ENCODE data around the gene NTMT1. TPM values are rescaled to one million over a fixed set of nuclear protein-coding genes. Genes with fewer than 3 reads are reported as not detected.

The NTMT1 gene
- total and polyA plus RNA-seq, 7 donors, result 67.5 to 178 (median 92.9) TPM

- Histone ChIP-seq H3K36me3 (ENCODE audit: insufficient read depth in 1 of 2, low read depth in 1 of 2) (no peaks in the 10 kb centered on the region), H3K9me3 (no peaks in the 10 kb centered on the region), H3K27me3 (ENCODE audit: insufficient read depth in 3 of 3, low read length in 2 of 3) (peaks cover 0 to 63% (median 20%) of the 10 kb centered on the region in 3 donors), H3K27ac (no peak overlapping the region), H3K4me1 (no peaks in the 10 kb centered on the region), H3K4me3 (no peak overlapping the region)
- WGBS, 3 donors, result 62 to 68% (median 68%) methylated on average over 11 of the region's 11 CpGs
- DNase-seq (no peak), ATAC-seq (no peak)
- TF ChIP-seq, protein P1, sequence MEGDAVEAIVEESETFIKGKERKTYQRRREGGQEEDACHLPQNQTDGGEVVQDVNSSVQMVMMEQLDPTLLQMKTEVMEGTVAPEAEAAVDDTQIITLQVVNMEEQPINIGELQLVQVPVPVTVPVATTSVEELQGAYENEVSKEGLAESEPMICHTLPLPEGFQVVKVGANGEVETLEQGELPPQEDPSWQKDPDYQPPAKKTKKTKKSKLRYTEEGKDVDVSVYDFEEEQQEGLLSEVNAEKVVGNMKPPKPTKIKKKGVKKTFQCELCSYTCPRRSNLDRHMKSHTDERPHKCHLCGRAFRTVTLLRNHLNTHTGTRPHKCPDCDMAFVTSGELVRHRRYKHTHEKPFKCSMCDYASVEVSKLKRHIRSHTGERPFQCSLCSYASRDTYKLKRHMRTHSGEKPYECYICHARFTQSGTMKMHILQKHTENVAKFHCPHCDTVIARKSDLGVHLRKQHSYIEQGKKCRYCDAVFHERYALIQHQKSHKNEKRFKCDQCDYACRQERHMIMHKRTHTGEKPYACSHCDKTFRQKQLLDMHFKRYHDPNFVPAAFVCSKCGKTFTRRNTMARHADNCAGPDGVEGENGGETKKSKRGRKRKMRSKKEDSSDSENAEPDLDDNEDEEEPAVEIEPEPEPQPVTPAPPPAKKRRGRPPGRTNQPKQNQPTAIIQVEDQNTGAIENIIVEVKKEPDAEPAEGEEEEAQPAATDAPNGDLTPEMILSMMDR (IDR thresholded peaks at IDR 0.05), result no peak
- intact Hi-C loops (cut with DNase I), result no loop called here
Measured at GRCh38 chr9:129667378-129667777, 41.4 kb downstream of the NTMT1 start.

DNA sequence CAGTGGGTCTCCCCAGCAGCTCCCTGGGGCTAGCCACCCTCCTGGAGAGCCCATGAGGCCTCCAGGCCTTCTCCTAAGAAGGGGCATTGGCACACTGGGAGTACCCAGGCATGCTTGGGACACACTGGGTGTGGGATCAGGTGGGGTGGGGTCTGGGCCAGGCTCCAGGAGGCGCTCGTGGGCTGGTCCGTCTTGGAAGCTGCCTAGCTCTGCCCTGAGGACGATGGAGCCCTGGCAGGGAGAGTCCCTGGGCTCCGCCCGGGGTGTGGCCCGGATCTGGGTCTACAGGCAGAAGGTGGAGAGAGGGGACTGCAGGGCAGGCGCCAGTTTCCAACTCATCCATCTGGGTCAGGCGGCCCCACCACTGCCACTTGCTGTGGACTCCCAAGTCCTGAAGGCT is 41.9 kb downstream of the NTMT1 start:
- intact Hi-C loops (cut with DNase I), result no loop called here
- ATAC-seq (no peak), DNase-seq (no peak)
- Histone ChIP-seq H3K27me3 (ENCODE audit: insufficient read depth in 3 of 3, low read length in 2 of 3) (peaks cover 0 to 64% (median 20%) of the 10 kb centered on the region in 3 donors), H3K36me3 (ENCODE audit: insufficient read depth in 1 of 2, low read depth in 1 of 2) (no peaks in the 10 kb centered on the region), H3K4me3 (no peak overlapping the region), H3K4me1 (no peaks in the 10 kb centered on the region), H3K27ac (no peak overlapping the region), H3K9me3 (no peaks in the 10 kb centered on the region)
- TF ChIP-seq, protein P1 (IDR thresholded peaks at IDR 0.05), result no peak
- 73 to 81% (median 79%) methylated on average over 8 to 9 of the region's 9 CpGs for WGBS, 3 donors

GRCh38 chr9:129669141-129669718 is 43.3 kb downstream of the NTMT1 start:
- Histone ChIP-seq H3K9me3 (no peaks in the 10 kb centered on the region), H3K4me1 (no peaks in the 10 kb centered on the region), H3K36me3 (ENCODE audit: insufficient read depth in 1 of 2, low read depth in 1 of 2) (no peaks in the 10 kb centered on the region), H3K27ac (no peak overlapping the region), H3K27me3 (ENCODE audit: insufficient read depth in 3 of 3, low read length in 2 of 3) (peaks cover 0 to 58% (median 18%) of the 10 kb centered on the region in 3 donors), H3K4me3 (no peak overlapping the region)
- WGBS, 3 donors, result 58 to 61% (median 59%) methylated on average over 17 of the region's 17 CpGs
- TF ChIP-seq, protein P1 (IDR thresholded peaks at IDR 0.05), result no peak
- intact Hi-C loops (cut with DNase I), result no loop called here
- DNase-seq (no peak), ATAC-seq (no peak)

GRCh38 chr9:129669946-129670345 is 44.0 kb downstream of the NTMT1 start:
- TF ChIP-seq, protein P1 (IDR thresholded peaks at IDR 0.05), result no peak
- Histone ChIP-seq H3K4me3 (no peak overlapping the region), H3K4me1 (no peaks in the 10 kb centered on the region), H3K36me3 (ENCODE audit: insufficient read depth in 1 of 2, low read depth in 1 of 2) (no peaks in the 10 kb centered on the region), H3K9me3 (no peaks in the 10 kb centered on the region), H3K27me3 (ENCODE audit: insufficient read depth in 3 of 3, low read length in 2 of 3) (peaks cover 0 to 56% (median 15%) of the 10 kb centered on the region in 3 donors), H3K27ac (no peak overlapping the region)
- DNase-seq (no peak), ATAC-seq (no peak)
- WGBS, 3 donors, result 75 to 76% (median 76%) methylated on average over 13 of the region's 13 CpGs
- intact Hi-C loops (cut with DNase I), result no loop called here

DNA sequence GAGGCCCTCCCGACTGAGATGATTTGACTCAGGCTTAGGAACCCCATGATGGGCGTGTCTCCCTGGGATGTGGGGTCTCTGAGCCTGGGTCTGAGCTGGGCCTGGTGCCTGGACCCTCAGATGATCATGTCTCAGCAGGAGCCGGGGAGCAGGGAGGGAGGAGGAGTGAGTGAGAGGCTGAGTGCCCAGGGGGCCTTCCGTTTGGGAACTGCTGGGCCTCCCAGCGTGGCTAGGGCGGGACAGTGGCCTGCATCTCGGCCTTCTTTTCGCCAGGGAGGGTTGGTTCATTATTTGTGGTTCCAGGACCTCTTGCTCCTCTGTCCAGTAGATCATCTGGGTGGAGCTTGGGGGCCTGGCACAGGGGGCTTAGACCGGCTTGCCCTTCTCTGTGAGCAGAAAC is 45.1 kb downstream of the NTMT1 start:
- Histone ChIP-seq H3K4me3 (no peak overlapping the region), H3K27me3 (ENCODE audit: insufficient read depth in 3 of 3, low read length in 2 of 3) (peaks cover 0 to 58% (median 13%) of the 10 kb centered on the region in 3 donors), H3K9me3 (no peaks in the 10 kb centered on the region), H3K36me3 (ENCODE audit: insufficient read depth in 1 of 2, low read depth in 1 of 2) (no peaks in the 10 kb centered on the region), H3K27ac (no peak overlapping the region), H3K4me1 (no peaks in the 10 kb centered on the region)
- 75 to 80% (median 77%) methylated on average over 9 of the region's 9 CpGs for WGBS, 3 donors
- intact Hi-C loops (cut with DNase I), result no loop called here
- ATAC-seq (no peak), DNase-seq (no peak)
- TF ChIP-seq, protein P1 (IDR thresholded peaks at IDR 0.05), result no peak

Data from psoas muscle (tissue), 8 donors.